SH-SY5Y (cell line): ENCODE results near the gene TMEM117.

Source experiments
- GATA2 ChIP-seq: IDR thresholded peaks from 2 replicates; pipeline ENCODE4 v1.6.1; 2011; ENCODE audit warnings: mild to moderate bottlenecking, low read depth, low read length
- GATA3 ChIP-seq: IDR thresholded peaks from 2 replicates; pipeline ENCODE4 v1.6.1; 2011; ENCODE audit warnings: low read depth, mild to moderate bottlenecking, low read length, moderate library complexity

DNA sequence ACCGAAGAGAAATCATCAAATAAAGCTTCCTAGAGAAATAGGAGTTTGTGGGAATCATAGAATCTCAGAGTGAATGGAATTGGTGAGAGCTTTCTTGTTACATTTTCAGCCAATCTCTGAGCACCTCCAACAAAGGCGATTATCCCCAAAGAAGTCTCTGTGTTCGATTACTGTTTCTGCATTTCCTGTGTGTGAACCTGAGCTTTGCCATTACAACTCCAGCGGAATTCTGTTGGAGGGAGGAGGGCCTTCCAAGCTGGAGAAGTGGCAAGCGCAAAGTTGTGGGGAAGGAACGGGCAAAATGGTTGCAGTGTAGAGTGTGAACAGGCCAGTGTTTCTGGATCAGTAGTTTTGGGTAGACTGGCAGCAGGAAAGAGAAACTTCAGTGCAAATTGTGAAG is 23.1 kb downstream of the TMEM117 start:
- TF ChIP-seq GATA2: no peak
- no peak for TF ChIP-seq GATA3
